ENCODE measurements around the gene TSHR.

GRCh38 chr14:81187832-81188522, 232.6 kb downstream of the TSHR start:
- no peak for TF ChIP-seq CTCF (IDR thresholded peaks at IDR 0.05; ENCODE audit: extremely low read depth in 1 of 2, insufficient read depth in 1 of 2, low read depth in 1 of 2, low read length in 2 of 2)
- TF ChIP-seq POLR2A (IDR thresholded peaks at IDR 0.05; ENCODE audit: low read depth, low read length), result no peak
- no peak for TF ChIP-seq MYC (IDR thresholded peaks at IDR 0.05; ENCODE audit: low read depth, low read length)
